ENCODE results near the gene ZNF587B. TPM values are rescaled to one million over a fixed set of nuclear protein-coding genes. Genes with fewer than 3 reads are reported as not detected.
"Not testable (repeated sequence)": the region's sequence is repeated elsewhere in the genome, so short reads cannot be mapped to it uniquely, and the experiment has no call there.

Gene ZNF587B
- total RNA-seq, 1 donor from 2014 or later: 17.2 TPM

DNA sequence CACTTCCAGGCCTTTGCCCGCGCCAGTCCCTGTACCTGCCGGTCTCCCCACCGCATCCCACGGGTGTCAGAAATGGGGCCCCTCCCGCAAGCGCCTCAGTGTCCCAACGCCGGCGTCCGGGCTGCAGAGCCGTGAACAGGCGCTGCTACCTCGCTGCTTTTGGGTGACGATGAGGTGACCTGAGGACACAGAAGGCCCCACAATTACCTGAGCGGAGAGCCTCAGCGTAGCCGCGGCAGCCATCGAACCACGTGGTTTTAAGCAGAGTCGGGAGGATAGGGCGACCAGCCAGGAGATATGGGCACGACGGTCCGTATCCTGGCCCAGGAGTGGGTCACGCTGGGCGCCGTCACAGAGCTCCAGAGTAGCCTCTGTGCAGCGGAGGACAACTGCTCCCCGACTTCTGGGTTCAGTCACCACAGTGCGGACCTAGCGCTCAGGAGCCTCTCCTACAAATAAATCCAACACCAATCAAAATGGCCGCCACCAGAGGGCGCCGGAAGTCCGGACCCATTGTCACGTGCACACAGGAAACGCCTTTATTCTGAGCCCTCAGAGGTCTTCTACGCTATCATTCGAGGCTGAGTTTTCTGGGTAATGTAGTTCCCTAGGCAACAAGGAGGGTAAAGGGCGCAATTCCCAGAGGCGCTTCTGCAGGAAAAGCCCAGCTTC lies 58.6 kb downstream of the ZNF587B start, which contains the start of gene ZNF814:
ZNF814 (minus strand) TSS at position 478 of the 672 bp plus-strand sequence; CDS start at position 243, 235 bp downstream.
- peak within 1 kb of the TSS; percentile 69 to 98 (median 96) for H3K4me3 ChIP-seq (ENCODE audit: low read length in 3 of 3)
- H3K27me3 ChIP-seq (ENCODE audit: control insufficient read depth in 3 of 3, insufficient read depth in 3 of 3, low read length in 3 of 3): no peaks in the 10 kb centered on the region
- H3K4me1 ChIP-seq (ENCODE audit: control insufficient read depth in 3 of 3, insufficient read depth in 3 of 3, low read length in 3 of 3): peaks cover 5 to 19% (median 7%) of the 10 kb centered on the region in 3 donors
- peak within 1 kb of the TSS; percentile 79 for H3K27ac ChIP-seq (ENCODE audit: low read depth, low read length)
- H3K9me3 ChIP-seq (ENCODE audit: control insufficient read depth in 3 of 3, low read length in 3 of 3): no peaks in the 10 kb centered on the region
- H3K9ac ChIP-seq (ENCODE audit: low read depth in 1 of 3, low read length in 3 of 3): peak within 1 kb of the TSS; percentile 79 to 96 (median 85)
- peaks cover 3 to 18% (median 8%) of the 10 kb centered on the region in 3 donors for H3K36me3 ChIP-seq (ENCODE audit: control insufficient read depth in 3 of 3, insufficient read depth in 3 of 3, low read length in 3 of 3)

DNA sequence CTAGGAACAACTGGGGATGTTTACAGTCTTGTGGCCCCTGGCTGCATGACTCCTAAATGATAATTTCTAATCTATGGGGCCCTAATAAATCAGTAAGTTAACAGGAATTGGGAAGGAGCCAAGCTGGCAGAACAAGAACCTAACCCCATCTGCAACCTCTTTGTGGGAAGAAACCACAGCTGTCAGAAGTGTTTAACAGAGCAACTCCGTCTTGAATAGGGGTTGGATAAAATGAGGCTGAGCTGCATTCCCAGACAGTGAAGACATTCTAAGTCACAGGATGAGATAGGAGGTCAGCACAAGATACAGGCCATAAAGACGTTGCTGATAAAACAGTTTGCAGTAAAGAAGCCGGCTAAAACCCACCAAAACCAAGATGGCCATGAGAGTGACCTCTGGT lies 60.6 kb downstream of the ZNF587B start:
- H3K27ac ChIP-seq (ENCODE audit: low read depth, low read length); H3K27me3 ChIP-seq (ENCODE audit: control insufficient read depth in 3 of 3, insufficient read depth in 3 of 3, low read length in 3 of 3); H3K9me3 ChIP-seq (ENCODE audit: control insufficient read depth in 3 of 3, low read length in 3 of 3); H3K9ac ChIP-seq (ENCODE audit: low read depth in 1 of 3, low read length in 3 of 3); H3K36me3 ChIP-seq (ENCODE audit: control insufficient read depth in 3 of 3, insufficient read depth in 3 of 3, low read length in 3 of 3); H3K4me3 ChIP-seq (ENCODE audit: low read length in 3 of 3): not testable (repeated sequence)
- peaks cover 5 to 19% (median 7%) of the 10 kb centered on the region in 3 donors for H3K4me1 ChIP-seq (ENCODE audit: control insufficient read depth in 3 of 3, insufficient read depth in 3 of 3, low read length in 3 of 3)

Other genes starting within 250 kb of the ZNF587B start
- gene ZIK1, start 246.2 kb upstream of the ZNF587B start, total RNA-seq: 10.4 TPM
- gene ZNF530, start 230.4 kb upstream of the ZNF587B start, total RNA-seq: 6.8 TPM
- 17.7 TPM for gene ZNF134, start 216.1 kb upstream of the ZNF587B start, total RNA-seq
- 12.5 TPM for gene ZNF211, start 197.1 kb upstream of the ZNF587B start, total RNA-seq
- gene ZSCAN4, start 161.4 kb upstream of the ZNF587B start, total RNA-seq: not detected
- 11.5 TPM for gene ZNF551, start 148.3 kb upstream of the ZNF587B start, total RNA-seq
- 7.3 TPM for gene ZNF154, start 121.1 kb upstream of the ZNF587B start, total RNA-seq
- 15.1 TPM for gene ZNF671, start 102.7 kb upstream of the ZNF587B start, total RNA-seq
- gene ZNF776, start 83.5 kb upstream of the ZNF587B start, total RNA-seq: 18.3 TPM
- 27.1 TPM for gene ZNF586, start 60.6 kb upstream of the ZNF587B start, total RNA-seq
- gene ZNF552, start 15.4 kb upstream of the ZNF587B start, total RNA-seq: 7.3 TPM
- gene ZNF587, start 19.6 kb downstream of the ZNF587B start, total RNA-seq: 18.8 TPM
- gene ZNF814, start 58.7 kb downstream of the ZNF587B start, total RNA-seq: 13.0 TPM
- 14.1 TPM for gene ZNF417, start 86.3 kb downstream of the ZNF587B start, total RNA-seq
- gene ZNF418, start 105.1 kb downstream of the ZNF587B start, total RNA-seq: 17.2 TPM
- 12.0 TPM for gene ZNF256, start 117.4 kb downstream of the ZNF587B start, total RNA-seq
- not detected for gene C19orf18, start 144.2 kb downstream of the ZNF587B start, total RNA-seq
- gene ZNF606, start 172.5 kb downstream of the ZNF587B start, total RNA-seq: 15.1 TPM
- not detected for gene ZSCAN1, start 203.7 kb downstream of the ZNF587B start, total RNA-seq
- gene ZNF135, start 229.0 kb downstream of the ZNF587B start, total RNA-seq: 10.4 TPM

All from skeletal muscle tissue (tissue), 4 donors.